HG02610 (cell line): ENCODE results near the gene ELK1.
"Not testable (repeated sequence)": the region's sequence is repeated elsewhere in the genome, so short reads cannot be mapped to it uniquely, and the experiment has no call there.

Source experiments
- ATAC-seq: cut with Tn5 transposase; IDR thresholded peaks from one replicate; pipeline ENCODE4 v1.9.1; 2021; ENCODE audit warnings: mild to moderate bottlenecking, moderate library complexity; ENCODE audit not compliant: unreplicated experiment

ELK1 gene

GRCh38 chrX:47650164-47651042, at the start of gene ELK1:
Gene ELK1, minus strand, starts transcription at chrX:47650563. Its CDS starts 9,122 bp downstream, at chrX:47641441.
- peak; percentile 93 for ATAC-seq

DNA sequence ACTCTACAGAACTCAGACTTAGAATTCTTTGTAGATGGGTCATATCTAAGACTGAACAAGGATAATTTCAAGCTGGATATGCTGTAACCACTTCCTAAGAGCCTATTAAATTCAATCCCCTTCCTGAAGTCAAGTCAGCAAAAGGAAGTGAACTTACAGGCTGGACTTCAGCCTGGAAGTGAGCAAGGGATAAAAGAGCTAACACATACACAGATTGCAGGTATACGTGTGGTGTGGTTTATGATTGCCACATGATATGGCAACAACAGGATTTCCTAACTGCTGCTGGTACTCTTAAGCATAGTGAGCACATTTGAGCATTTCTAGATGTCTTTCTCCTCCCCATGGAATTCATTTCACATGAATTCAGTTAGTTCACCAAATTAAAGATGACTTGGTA, 46.8 kb upstream of the ELK1 start:
- no peak for ATAC-seq

GRCh38 chrX:47690175-47690574, 39.8 kb upstream of the ELK1 start:
- no peak for ATAC-seq

DNA sequence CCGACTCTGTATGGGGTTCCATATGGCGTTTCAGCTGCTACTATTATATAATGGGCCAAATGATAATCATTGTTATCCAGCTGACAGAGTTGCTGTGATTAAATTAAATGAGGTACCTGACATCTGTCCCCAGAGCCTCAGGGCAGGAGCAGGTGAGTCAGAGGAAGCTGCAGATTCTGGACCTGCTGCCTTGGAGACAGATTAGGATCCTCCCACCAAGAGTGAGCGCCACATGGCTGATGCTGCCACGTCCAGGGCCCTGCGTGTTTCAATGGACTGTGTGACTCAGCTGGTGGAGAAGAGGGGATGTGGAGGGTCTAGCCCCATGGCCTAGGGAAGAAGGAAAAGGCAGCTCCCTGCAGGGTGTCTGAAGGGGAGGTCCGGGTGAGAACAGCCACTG, 36.9 kb upstream of the ELK1 start:
- no peak for ATAC-seq

DNA sequence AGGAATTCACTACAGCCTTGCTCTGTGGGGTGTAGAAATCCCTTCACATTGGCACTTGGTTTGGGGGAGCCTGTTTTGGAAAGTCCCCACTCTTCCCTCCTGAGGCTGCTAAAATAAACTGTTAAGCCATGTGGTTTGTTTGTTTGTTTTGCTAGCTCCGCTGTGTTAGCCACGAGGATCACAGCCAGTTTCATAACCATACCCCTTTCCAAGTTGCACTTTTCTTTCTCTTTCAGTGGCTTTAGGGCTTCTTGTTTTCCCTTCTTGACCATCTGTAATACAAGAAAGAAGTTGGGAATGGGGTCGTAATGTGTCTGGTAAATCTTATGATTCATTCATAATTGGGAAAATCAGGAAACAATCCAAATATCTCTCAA, 33.5 kb upstream of the ELK1 start:
- no peak for ATAC-seq

GRCh38 chrX:47683184-47683828, 32.9 kb upstream of the ELK1 start:
- no peak for ATAC-seq

GRCh38 chrX:47675959-47676859, 25.8 kb upstream of the ELK1 start:
- not testable (repeated sequence) for ATAC-seq

DNA sequence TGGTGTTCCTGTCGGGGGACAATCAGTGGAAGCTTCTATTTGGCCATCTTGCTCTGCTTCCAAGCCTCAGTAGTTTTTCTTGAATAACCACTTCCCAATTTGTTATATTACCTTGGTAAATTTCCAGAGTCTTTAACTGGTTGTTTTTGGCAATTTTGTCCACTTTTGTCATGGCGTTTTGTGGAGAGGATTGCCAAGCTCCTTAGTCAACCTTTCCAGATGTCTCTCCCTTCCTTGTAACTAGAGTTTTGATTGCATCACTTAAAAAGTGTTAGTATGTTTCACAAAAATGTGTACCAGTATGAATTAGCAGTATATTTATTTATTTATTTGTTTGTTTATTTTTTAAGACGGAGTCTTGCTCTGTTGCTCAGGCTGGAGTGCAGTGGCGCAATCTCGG, 24.4 kb upstream of the ELK1 start:
- no peak for ATAC-seq

- ATAC-seq = not testable (repeated sequence)
These were observed 15.4 kb upstream of the ELK1 start for GRCh38 chrX:47665797-47666196.

DNA sequence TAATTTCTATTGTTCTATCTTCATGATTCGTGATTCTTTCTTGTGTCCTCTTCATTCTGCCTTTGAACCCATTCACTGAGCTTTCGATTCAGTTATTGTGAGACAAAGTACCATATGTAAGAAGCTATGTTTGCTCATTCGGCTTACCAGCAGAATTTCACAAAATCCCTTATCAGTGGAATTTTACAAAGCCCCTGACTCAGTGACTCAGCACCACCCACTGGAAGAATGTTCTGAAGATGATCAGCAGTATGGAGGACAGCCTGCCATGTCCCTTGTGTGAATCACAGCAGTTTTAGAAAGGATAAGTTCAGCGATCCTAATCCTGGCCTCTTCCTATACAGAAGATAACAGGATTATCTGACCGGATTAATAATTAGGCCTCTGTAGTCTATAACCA, 14.4 kb upstream of the ELK1 start:
- no peak for ATAC-seq

GRCh38 chrX:47662144-47662657, 11.8 kb upstream of the ELK1 start:
- ATAC-seq = no peak

DNA sequence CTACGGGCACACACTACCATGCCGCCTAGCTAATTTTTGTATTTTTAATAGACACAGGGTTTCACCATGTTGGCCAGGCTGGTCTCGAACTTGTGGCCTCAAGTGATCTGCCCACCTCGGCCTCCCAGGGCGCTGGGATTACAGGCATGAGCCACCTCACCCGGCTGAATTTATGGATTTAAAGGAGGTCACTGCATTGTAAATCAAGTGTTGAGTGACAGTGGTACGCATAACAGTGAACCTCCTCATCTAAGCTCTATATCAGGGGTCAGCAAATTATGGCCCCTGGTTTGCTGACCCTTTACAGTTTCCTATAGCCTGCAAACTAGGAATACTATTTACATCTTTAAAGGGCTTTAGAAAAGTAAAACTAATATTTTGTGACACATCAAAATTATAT, 11.2 kb upstream of the ELK1 start:
- ATAC-seq = no peak

DNA sequence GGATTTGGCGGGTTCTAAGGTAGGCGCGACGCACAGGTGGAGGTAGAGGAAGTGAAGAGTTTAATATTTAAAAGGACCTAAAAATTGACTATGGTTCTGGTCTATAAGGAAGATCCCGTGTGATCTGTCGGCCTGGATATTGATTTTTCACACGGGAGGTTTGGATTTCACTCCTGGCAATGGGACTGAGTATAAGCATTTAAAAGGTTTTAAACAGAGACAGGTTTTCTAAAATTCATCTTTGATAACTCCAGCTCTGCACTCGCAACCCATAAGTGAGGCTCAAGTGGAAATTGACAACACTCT, 9.0 kb upstream of the ELK1 start:
- ATAC-seq = no peak

DNA sequence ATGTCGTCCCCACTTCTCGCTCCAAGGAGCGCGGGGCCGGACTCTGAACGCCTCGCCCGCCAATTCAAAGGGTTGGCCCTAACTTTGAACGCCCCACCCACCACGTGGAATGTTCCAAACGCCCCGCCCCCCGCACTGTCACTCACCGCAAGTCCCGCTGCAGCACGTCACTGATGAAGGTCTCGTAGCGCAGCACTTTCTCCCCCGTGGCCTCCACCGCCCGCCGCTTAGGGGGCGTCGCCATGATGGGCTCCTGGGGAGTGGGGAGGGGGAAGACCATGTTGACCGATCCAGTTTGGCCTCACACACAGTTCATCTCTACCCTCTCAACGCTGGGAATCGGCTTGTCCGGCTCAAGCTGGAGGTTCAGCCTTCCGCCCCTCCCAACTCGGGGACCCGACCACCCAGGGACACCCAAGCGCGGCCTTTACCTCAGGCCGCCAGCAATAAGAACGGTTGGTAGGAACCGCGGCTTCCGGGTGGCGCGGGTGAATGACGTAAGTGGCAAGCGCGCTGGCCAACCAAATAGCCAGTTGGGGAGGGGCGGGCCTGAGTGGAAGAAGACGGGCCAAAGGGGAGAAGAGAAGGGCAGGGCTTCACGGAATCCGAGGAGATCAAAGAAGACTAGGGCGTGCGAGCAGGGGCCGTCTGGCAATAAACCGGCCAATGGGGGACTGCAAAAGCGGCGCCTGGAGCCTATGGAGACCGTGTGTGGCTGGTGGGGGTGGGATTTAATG, 8.5 kb upstream of the ELK1 start, which contains the start of gene UXT:
UXT (minus strand) TSS at position 497 of the 737 bp plus-strand sequence; CDS start at position 244, 253 bp downstream.
- peak; percentile 82 for ATAC-seq

- ATAC-seq = no peak
These were observed 7.9 kb upstream of the ELK1 start for GRCh38 chrX:47658301-47658683.

GRCh38 chrX:47651043-47651905, 911 bp upstream of the ELK1 start:
- no peak for ATAC-seq

- ATAC-seq = no peak
These were observed 591 bp downstream of the ELK1 start for GRCh38 chrX:47649781-47650163.

- no peak for ATAC-seq
These were observed 1.1 kb downstream of the ELK1 start for GRCh38 chrX:47649271-47649670.

DNA sequence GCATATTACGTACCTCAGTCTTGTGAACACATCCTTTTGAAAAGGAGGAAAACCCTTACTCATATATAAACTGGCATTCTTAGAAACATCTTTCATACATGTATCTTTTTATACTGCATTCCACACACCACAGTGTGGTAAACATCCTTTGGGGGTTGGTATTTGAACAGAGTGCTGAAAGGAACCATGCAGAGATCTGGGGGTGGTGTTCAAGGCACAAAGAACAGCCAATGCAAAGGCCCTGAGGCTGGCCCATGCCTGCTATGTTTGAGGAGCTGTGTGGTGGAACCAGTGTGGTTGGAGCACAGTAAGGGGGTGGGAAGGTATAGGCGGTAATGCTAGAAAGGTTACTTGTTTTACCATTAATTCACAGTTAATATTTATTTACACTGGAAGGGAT, 2.0 kb downstream of the ELK1 start:
- no peak for ATAC-seq

- ATAC-seq = no peak
These were observed 3.7 kb downstream of the ELK1 start for GRCh38 chrX:47646636-47647035.
